ENCODE data around the gene PGLYRP1.

Gene PGLYRP1

GRCh38 chr19:46033401-46033800, 10.5 kb upstream of the PGLYRP1 start:
- H3K4me3 ChIP-seq (replicated peaks; ENCODE audit: low read depth, low read length) = no peak overlapping the region
- DNase-seq (ENCODE audit: extremely low read depth, low read depth) = no peak
- TF ChIP-seq CTCF (IDR thresholded peaks at IDR 0.05; ENCODE audit: low read depth, low read length, missing control alignments) = no peak

GRCh38 chr19:46032597-46033025, 9.8 kb upstream of the PGLYRP1 start:
- TF ChIP-seq CTCF (IDR thresholded peaks at IDR 0.05; ENCODE audit: low read depth, low read length, missing control alignments) = no peak
- no peak for DNase-seq (ENCODE audit: extremely low read depth, low read depth)
- no peak overlapping the region for H3K4me3 ChIP-seq (replicated peaks; ENCODE audit: low read depth, low read length)

GRCh38 chr19:46031781-46032596, 9.1 kb upstream of the PGLYRP1 start:
- no peak overlapping the region for H3K4me3 ChIP-seq (replicated peaks; ENCODE audit: low read depth, low read length)
- no peak for TF ChIP-seq CTCF (IDR thresholded peaks at IDR 0.05; ENCODE audit: low read depth, low read length, missing control alignments)
- DNase-seq (ENCODE audit: extremely low read depth, low read depth) = no peak

- no peak for TF ChIP-seq CTCF (IDR thresholded peaks at IDR 0.05; ENCODE audit: low read depth, low read length, missing control alignments)
- no peak overlapping the region for H3K4me3 ChIP-seq (replicated peaks; ENCODE audit: low read depth, low read length)
- no peak for DNase-seq (ENCODE audit: extremely low read depth, low read depth)
Measured at GRCh38 chr19:46030812-46031550, 8.1 kb upstream of the PGLYRP1 start.

DNA sequence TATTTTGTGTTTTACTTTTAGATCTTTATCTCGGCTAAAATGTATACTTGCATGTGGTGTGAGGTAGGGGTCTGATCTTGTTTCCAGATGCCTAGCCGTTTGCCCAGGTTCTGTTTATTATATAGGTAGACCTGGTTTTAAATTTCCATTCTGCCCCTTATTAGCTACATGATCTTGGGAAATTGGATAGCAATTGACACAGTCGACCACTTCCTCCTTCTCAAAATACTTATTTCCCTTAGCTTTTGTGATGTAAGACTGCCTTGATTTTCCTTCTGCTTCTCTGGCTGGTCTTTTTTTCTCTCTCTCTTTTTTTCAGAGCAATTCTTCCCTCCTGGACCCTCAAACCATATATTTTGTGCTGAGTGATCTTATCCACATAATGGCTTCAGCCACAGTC, 3.0 kb upstream of the PGLYRP1 start:
- no peak for TF ChIP-seq CTCF (IDR thresholded peaks at IDR 0.05; ENCODE audit: low read depth, low read length, missing control alignments)
- no peak overlapping the region for H3K4me3 ChIP-seq (replicated peaks; ENCODE audit: low read depth, low read length)
- no peak for DNase-seq (ENCODE audit: extremely low read depth, low read depth)

DNA sequence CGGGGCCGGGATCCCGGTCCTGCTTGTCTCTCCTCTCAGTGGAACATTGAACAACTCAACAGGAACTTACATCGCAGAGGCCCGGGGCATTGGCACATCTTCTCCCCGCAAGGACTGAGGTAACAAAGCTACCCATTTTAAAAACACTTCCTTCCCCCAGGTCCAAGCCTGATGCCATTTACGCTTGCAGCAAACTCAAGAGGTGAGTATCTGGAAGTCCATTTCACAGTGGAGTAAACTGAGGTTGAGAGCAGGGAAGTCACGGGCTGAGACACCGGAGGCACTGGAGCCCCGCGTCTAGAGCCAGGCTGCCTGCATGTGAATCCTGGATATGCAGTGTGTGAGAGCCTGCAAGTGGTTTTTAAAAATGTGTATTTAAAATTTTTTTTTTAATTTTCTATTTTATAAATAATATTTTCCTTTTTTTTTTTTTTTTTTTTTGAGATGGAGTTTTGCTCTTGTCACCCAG, 492 bp upstream of the PGLYRP1 start:
- H3K4me3 ChIP-seq (replicated peaks; ENCODE audit: low read depth, low read length) = no peak overlapping the region
- DNase-seq (ENCODE audit: extremely low read depth, low read depth) = no peak
- no peak for TF ChIP-seq CTCF (IDR thresholded peaks at IDR 0.05; ENCODE audit: low read depth, low read length, missing control alignments)

Measured in HFF-Myc (cell line).